ENCODE data around the gene UBASH3B.

GRCh38 chr11:122786896-122787295 is 131.4 kb downstream of the UBASH3B start:
- TF ChIP-seq, protein P1, sequence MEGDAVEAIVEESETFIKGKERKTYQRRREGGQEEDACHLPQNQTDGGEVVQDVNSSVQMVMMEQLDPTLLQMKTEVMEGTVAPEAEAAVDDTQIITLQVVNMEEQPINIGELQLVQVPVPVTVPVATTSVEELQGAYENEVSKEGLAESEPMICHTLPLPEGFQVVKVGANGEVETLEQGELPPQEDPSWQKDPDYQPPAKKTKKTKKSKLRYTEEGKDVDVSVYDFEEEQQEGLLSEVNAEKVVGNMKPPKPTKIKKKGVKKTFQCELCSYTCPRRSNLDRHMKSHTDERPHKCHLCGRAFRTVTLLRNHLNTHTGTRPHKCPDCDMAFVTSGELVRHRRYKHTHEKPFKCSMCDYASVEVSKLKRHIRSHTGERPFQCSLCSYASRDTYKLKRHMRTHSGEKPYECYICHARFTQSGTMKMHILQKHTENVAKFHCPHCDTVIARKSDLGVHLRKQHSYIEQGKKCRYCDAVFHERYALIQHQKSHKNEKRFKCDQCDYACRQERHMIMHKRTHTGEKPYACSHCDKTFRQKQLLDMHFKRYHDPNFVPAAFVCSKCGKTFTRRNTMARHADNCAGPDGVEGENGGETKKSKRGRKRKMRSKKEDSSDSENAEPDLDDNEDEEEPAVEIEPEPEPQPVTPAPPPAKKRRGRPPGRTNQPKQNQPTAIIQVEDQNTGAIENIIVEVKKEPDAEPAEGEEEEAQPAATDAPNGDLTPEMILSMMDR (IDR thresholded peaks at IDR 0.05), result no peak
- no peak for TF ChIP-seq POLR2A (IDR thresholded peaks at IDR 0.05)
